Measurements from ENCODE around the gene FICD. TPM values are rescaled to one million over a fixed set of nuclear protein-coding genes. Genes with fewer than 3 reads are reported as not detected.

Gene FICD
- total and polyA plus RNA-seq, 12 donors, result 2.7 to 77.5 (median 13.0) TPM

DNA sequence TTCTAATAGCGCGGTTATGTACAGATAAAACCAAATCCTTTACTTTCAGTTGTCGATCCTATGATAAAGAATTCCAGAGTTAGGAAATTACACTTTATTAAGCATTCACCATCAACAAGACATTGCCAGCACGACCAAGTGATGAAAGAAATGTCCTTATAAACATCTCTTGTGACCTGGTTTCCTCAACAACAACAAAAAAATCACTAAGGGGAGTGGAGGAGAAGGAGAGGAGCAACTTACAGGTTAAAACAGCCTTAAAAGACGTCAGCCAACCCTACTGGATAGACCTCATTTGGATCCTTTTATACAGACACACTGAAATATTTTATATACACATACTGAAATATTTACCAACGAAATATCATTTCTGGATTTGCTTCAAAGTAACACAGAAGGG is 23.1 kb downstream of the FICD start:
- intact Hi-C loops (cut with DNase I), result no loop called here
- no peak for DNase-seq
- Histone ChIP-seq H3K36me3 (replicated peaks in 1 of 2) (peaks cover 0 to 52% of the 10 kb centered on the region in 2 donors), H3K4me1 (replicated peaks in 1 of 2) (peaks cover 3 to 15% of the 10 kb centered on the region in 2 donors), H3K27ac (no peak overlapping the region), H3K9me3 (replicated peaks in 1 of 3) (no peaks in the 10 kb centered on the region), H3K4me3 (no peak overlapping the region), H3K27me3 (no peaks in the 10 kb centered on the region)
- TF ChIP-seq POLR2A (IDR thresholded peaks at IDR 0.05), result no peak
- no peak for TF ChIP-seq CTCF (IDR thresholded peaks at IDR 0.05)
- 76 to 95% (median 78%) methylated on average over 6 of the region's 6 CpGs for WGBS, 4 donors

DNA sequence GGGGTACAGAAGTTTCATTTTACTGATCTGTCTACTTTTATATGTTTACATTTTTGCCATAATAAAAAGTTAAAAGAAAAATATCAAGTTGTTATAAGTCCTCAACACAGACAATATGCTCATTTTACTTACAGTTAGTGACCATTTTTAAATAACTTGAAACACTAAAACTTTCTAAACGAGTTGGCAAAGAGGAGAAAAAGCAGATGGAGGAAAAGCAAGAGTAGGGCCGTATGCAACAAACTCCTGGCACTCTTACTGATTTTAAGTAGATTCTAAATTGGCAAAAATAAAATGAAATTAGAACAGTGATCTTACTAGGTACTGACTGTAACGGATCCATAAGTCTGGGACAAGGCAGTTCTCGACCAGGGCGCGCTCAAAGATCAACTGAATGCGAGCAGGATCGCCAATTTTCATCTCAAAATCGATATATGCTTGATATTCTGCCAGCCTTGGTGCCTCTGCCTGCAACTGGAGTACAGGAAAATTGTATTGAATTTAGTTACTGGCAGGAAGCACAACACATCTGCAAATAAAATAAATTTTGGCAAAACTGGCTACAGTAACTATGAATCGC is 23.6 kb downstream of the FICD start:
- TF ChIP-seq POLR2A (IDR thresholded peaks at IDR 0.05), result no peak
- no peak for TF ChIP-seq CTCF (IDR thresholded peaks at IDR 0.05)
- WGBS, 4 donors, result 93 to 98% (median 96%) methylated on average over 10 of the region's 10 CpGs
- intact Hi-C loops (cut with DNase I), result no loop called here

GRCh38 chr12:108542320-108542719 is 27.2 kb downstream of the FICD start:
- Histone ChIP-seq H3K4me3 (no peak overlapping the region), H3K27ac (peak overlapping the region in 1 of 5 donors; percentile 47), H3K36me3 (replicated peaks in 1 of 2) (peaks cover 0 to 59% of the 10 kb centered on the region in 2 donors), H3K27me3 (no peaks in the 10 kb centered on the region), H3K4me1 (replicated peaks in 1 of 2) (peaks cover 3 to 19% of the 10 kb centered on the region in 2 donors), H3K9me3 (replicated peaks in 1 of 3) (no peaks in the 10 kb centered on the region)
- 59 to 86% (median 72%) methylated on average over 4 of the region's 4 CpGs for WGBS, 4 donors
- TF ChIP-seq CTCF (IDR thresholded peaks at IDR 0.05) (no peak), POLR2A (IDR thresholded peaks at IDR 0.05) (no peak)
- intact Hi-C loops (cut with DNase I), result no loop called here
- no peak for DNase-seq

More for the DNA sequence above, 23.6 kb downstream of the FICD start:
- Histone ChIP-seq H3K4me1 (replicated peaks in 1 of 2) (peaks cover 3 to 13% of the 10 kb centered on the region in 2 donors), H3K9me3 (replicated peaks in 1 of 3) (no peaks in the 10 kb centered on the region), H3K27me3 (no peaks in the 10 kb centered on the region), H3K27ac (no peak overlapping the region), H3K4me3 (no peak overlapping the region), H3K36me3 (replicated peaks in 1 of 2) (peaks cover 0 to 56% of the 10 kb centered on the region in 2 donors)
- no peak for DNase-seq

DNA sequence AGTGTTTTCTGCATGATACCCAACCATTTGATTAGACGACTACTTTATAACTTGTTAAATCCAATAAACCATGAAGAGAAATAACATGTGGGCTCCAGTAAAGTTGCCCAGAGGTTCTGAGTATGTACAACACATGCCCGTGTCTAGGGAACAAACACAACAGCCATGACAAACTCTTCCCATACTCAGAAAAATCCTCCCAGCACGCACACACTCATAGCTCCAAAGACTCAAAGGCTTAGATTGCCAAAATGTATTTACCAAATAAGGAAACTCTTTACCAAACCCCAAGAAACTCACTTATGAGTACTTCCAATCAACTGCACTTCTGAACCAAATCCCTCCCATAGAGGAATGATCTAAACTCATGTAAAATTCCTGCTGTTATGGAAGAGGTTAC is 28.6 kb downstream of the FICD start:
- WGBS, 4 donors, result 93 to 99% (median 96%) methylated on average over 3 of the region's 3 CpGs
- TF ChIP-seq POLR2A (IDR thresholded peaks at IDR 0.05), result no peak
- TF ChIP-seq CTCF (IDR thresholded peaks at IDR 0.05), result no peak
- Histone ChIP-seq H3K4me1 (replicated peaks in 1 of 2) (peaks cover 3 to 19% of the 10 kb centered on the region in 2 donors), H3K9me3 (replicated peaks in 1 of 3) (no peaks in the 10 kb centered on the region), H3K36me3 (replicated peaks in 1 of 2) (peaks cover 0 to 59% of the 10 kb centered on the region in 2 donors), H3K27ac (no peak overlapping the region), H3K27me3 (no peaks in the 10 kb centered on the region), H3K4me3 (no peak overlapping the region)
- intact Hi-C loops (cut with DNase I), result no loop called here
- DNase-seq, result no peak
